H1 (cell line): ENCODE data around the gene G6PC3. TPM values are rescaled to one million over a fixed set of nuclear protein-coding genes. Genes with fewer than 3 reads are reported as not detected.

Source experiments
- CTCF ChIA-PET: fragments of 300-600 bp; sonication (Branson Sonifier 250); formaldehyde crosslinking; loops from one replicate; lab custom pipeline; 2021; ENCODE audit not compliant: partially characterized antibody; lab: Charles Lee
- POLR2A ChIA-PET: fragments of 300-600 bp; sonication (Branson Sonifier 250); formaldehyde crosslinking; loops from one replicate; lab custom pipeline; 2021; ENCODE audit warnings: inconsistent platforms; ENCODE audit not compliant: partially characterized antibody; lab: Charles Lee
- DNase-seq, 2 experiments: peaks; one replicate each; pipeline versions ENCODE4 v3.0.0 to v3.0.0-alpha.2; 2010 to 2022; ENCODE audit warnings: low spot score in 2 of 2, low read depth in 1 of 2, mixed read lengths in 1 of 2
- FAIRE-seq: peaks from 2 replicates; lab custom pipeline; 2011; peaks lifted over from hg19 to GRCh38; lab: Jason Lieb, UNC
- H2AFZ ChIP-seq: 2 replicates; pipeline ENCODE4 v1.8.1; 2012; ENCODE audit warnings: low read length, inconsistent platforms
- H2AK5ac ChIP-seq: 2 replicates; pipeline ENCODE4 v1.6.1; 2013; ENCODE audit warnings: low read depth, low read length
- H2BK120ac ChIP-seq: replicated peaks from 2 replicates; pipeline ENCODE3; 2013; ENCODE audit warnings: low read depth, low read length, inconsistent platforms
- H2BK12ac ChIP-seq: 2 replicates; pipeline ENCODE4 v1.6.1; 2013; ENCODE audit warnings: low read depth, low read length
- H2BK15ac ChIP-seq: 2 replicates; pipeline ENCODE4 v1.6.1; 2013; ENCODE audit warnings: low read length
- H2BK20ac ChIP-seq: 2 replicates; pipeline ENCODE4 v1.6.1; 2013; ENCODE audit warnings: low read length
- H2BK5ac ChIP-seq: 2 replicates; pipeline ENCODE4 v1.6.1; 2013; ENCODE audit warnings: low read depth, low read length
- H3K14ac ChIP-seq: 2 replicates; pipeline ENCODE4 v1.6.1; 2013; ENCODE audit warnings: inconsistent platforms; ENCODE audit not compliant: insufficient read length
- H3K18ac ChIP-seq: 2 replicates; pipeline ENCODE4 v1.6.1; 2013; ENCODE audit warnings: low read length; ENCODE audit errors: extremely low read depth
- H3K23ac ChIP-seq: 2 replicates; pipeline ENCODE4 v1.6.1; 2013; ENCODE audit warnings: inconsistent platforms; ENCODE audit not compliant: insufficient read length
- H3K23me2 ChIP-seq: 2 replicates; pipeline ENCODE4 v1.6.1; 2013; ENCODE audit warnings: low read depth, low read length
- H3K27ac ChIP-seq: 2 replicates; pipeline ENCODE4 v1.6.1; 2011; ENCODE audit warnings: low read depth, low read length, inconsistent platforms
- H3K27me3 ChIP-seq, 4 experiments: replicated peaks in 1 of 4; 1 replicate in 1 of 4; 2 replicates in 3 of 4; pipeline versions ENCODE4 v1.6.1 to v1.8.1; 2011 to 2013; ENCODE audit warnings: low read length in 3 of 4, mild to moderate bottlenecking in 3 of 4, inconsistent platforms in 2 of 4, mixed read lengths in 2 of 4, moderate library complexity in 1 of 4; ENCODE audit not compliant: control insufficient read depth in 3 of 4, insufficient read depth in 3 of 4; ENCODE audit errors: extremely low read depth in 1 of 4
- H3K36me3 ChIP-seq, 4 experiments: 2 replicates each; pipeline versions ENCODE4 v1.6.1 to v1.8.1; 2011 to 2013; ENCODE audit warnings: mild to moderate bottlenecking in 4 of 4, low read length in 3 of 4, moderate library complexity in 2 of 4, control low read depth in 1 of 4, inconsistent platforms in 1 of 4; ENCODE audit not compliant: insufficient read depth in 4 of 4, control insufficient read depth in 2 of 4
- H3K4ac ChIP-seq: replicated peaks from 2 replicates; pipeline ENCODE3; 2013; ENCODE audit warnings: low read length, low read depth, mixed read lengths, inconsistent platforms; ENCODE audit not compliant: insufficient read length
- H3K4me1 ChIP-seq, 4 experiments: replicated peaks in 1 of 4; 1 replicate in 1 of 4; 2 replicates in 3 of 4; pipeline versions ENCODE4 v1.6.1 to v1.8.1; 2011 to 2013; ENCODE audit warnings: low read length in 3 of 4, inconsistent platforms in 2 of 4, mixed read lengths in 1 of 4; ENCODE audit not compliant: insufficient read depth in 4 of 4, control insufficient read depth in 3 of 4
- H3K4me2 ChIP-seq, 2 experiments: 2 replicates each; pipeline versions ENCODE4 v1.6.1 to v1.8.1; 2011 to 2013; ENCODE audit warnings: low read depth in 2 of 2, low read length in 2 of 2, control low read depth in 1 of 2, inconsistent platforms in 1 of 2, mild to moderate bottlenecking in 1 of 2; ENCODE audit not compliant: insufficient read depth in 1 of 2
- H3K4me3 ChIP-seq, 4 experiments: fragments of 200-600, 300-600 bp in 1 of 4; sonication (generic), shearing (Covaris generic), sonication (Bioruptor Twin) in 1 of 4; 2 replicates each; pipeline versions ENCODE4 v1.5.1 to v1.8.1; 2011 to 2016; ENCODE audit warnings: low read length in 4 of 4, low read depth in 3 of 4, control low read depth in 2 of 4, inconsistent platforms in 2 of 4, mild to moderate bottlenecking in 2 of 4, mixed read lengths in 1 of 4, moderate library complexity in 1 of 4; ENCODE audit not compliant: insufficient read depth in 2 of 4; ENCODE audit errors: extremely low read depth in 1 of 4
- H3K56ac ChIP-seq: replicated peaks from 2 replicates; pipeline ENCODE3; 2013; ENCODE audit warnings: low read depth, mild to moderate bottlenecking, mixed read lengths, low read length, inconsistent platforms; ENCODE audit not compliant: insufficient read length
- H3K79me1 ChIP-seq: 2 replicates; pipeline ENCODE4 v1.6.1; 2013; ENCODE audit warnings: low read depth, low read length, control low read depth
- H3K79me2 ChIP-seq, 2 experiments: 2 replicates each; pipeline versions ENCODE4 v1.6.1 to v1.8.1; 2012 to 2013; ENCODE audit warnings: low read length in 2 of 2, mild to moderate bottlenecking in 2 of 2, inconsistent platforms in 1 of 2; ENCODE audit not compliant: insufficient read depth in 2 of 2, control insufficient read depth in 1 of 2
- H3K9ac ChIP-seq, 4 experiments: replicated peaks in 1 of 4; 1 replicate in 1 of 4; 2 replicates in 3 of 4; pipeline versions ENCODE4 v1.6.1 to v1.8.1; 2011 to 2013; ENCODE audit warnings: low read depth in 3 of 4, low read length in 3 of 4, control low read depth in 2 of 4, mild to moderate bottlenecking in 2 of 4, moderate library complexity in 2 of 4, inconsistent platforms in 1 of 4; ENCODE audit errors: extremely low read depth in 1 of 4
- H3K9me3 ChIP-seq, 2 experiments: 2 replicates each; pipeline versions ENCODE4 v1.6.1 to v1.8.1; 2012 to 2013; ENCODE audit warnings: mild to moderate bottlenecking in 2 of 2, moderate library complexity in 2 of 2, control low read depth in 1 of 2, inconsistent platforms in 1 of 2, low read depth in 1 of 2, low read length in 1 of 2, mixed read lengths in 1 of 2; ENCODE audit not compliant: insufficient read depth in 2 of 2
- H4K20me1 ChIP-seq, 2 experiments: replicated peaks in 1 of 2; 2 replicates each; pipeline versions ENCODE3 to v1.8.1; 2011 to 2013; ENCODE audit warnings: inconsistent platforms in 2 of 2, low read length in 2 of 2, mild to moderate bottlenecking in 1 of 2; ENCODE audit not compliant: insufficient read depth in 2 of 2, control insufficient read depth in 1 of 2
- H4K5ac ChIP-seq: 2 replicates; pipeline ENCODE4 v1.6.1; 2013; ENCODE audit warnings: low read length, low read depth, mixed read lengths, inconsistent platforms; ENCODE audit not compliant: insufficient read length
- H4K8ac ChIP-seq: 2 replicates; pipeline ENCODE4 v1.8.0; 2013; ENCODE audit warnings: mild to moderate bottlenecking, moderate library complexity, low read length, inconsistent platforms; ENCODE audit not compliant: insufficient read depth; ENCODE audit errors: extremely low read depth
- H4K91ac ChIP-seq: replicated peaks from 2 replicates; pipeline ENCODE3; 2013; ENCODE audit warnings: low read length, mixed read lengths, inconsistent platforms; ENCODE audit not compliant: insufficient read length
- CBX8 ChIP-seq: fragments of 300-800, 300-1000 bp; sonication (generic); IDR thresholded peaks from 2 replicates; pipeline ENCODE4 v1.7.1; 2016; ENCODE audit warnings: low read depth, low read length, borderline replicate concordance
- GTF2F1 ChIP-seq: IDR thresholded peaks from 2 replicates; pipeline ENCODE4 v1.6.1; 2012; ENCODE audit warnings: low read depth, low read length, improper control_type of control experiment, borderline replicate concordance
- HDAC2 ChIP-seq, 2 experiments: fragments of 300-600 bp in 1 of 2; sonication (generic) in 1 of 2; IDR thresholded peaks; 2 replicates each; pipeline ENCODE4 v1.6.1; 2011 to 2012; ENCODE audit warnings: low read depth in 2 of 2, low read length in 2 of 2, mild to moderate bottlenecking in 2 of 2, moderate library complexity in 2 of 2, borderline replicate concordance in 1 of 2, inconsistent platforms in 1 of 2
- RAD21 ChIP-seq, 2 experiments: IDR thresholded peaks in 1 of 2; conservative IDR thresholded peaks in 1 of 2; 2 replicates each; pipeline ENCODE4 v1.6.1; 2011; ENCODE audit warnings: low read depth in 2 of 2, low read length in 2 of 2, improper control_type of control experiment in 1 of 2, inconsistent platforms in 1 of 2, mild to moderate bottlenecking in 1 of 2, moderate library complexity in 1 of 2
- RFX5 ChIP-seq: IDR thresholded peaks from 2 replicates; pipeline ENCODE4 v1.6.1; 2011; ENCODE audit warnings: low read depth, low read length, improper control_type of control experiment, borderline replicate concordance
- RNF2 ChIP-seq: fragments of 200-900, 300-1000 bp; sonication (generic); IDR thresholded peaks from 2 replicates; pipeline ENCODE4 v1.7.1; 2016; ENCODE audit warnings: borderline replicate concordance, low read depth, mild to moderate bottlenecking, antibody characterized with exemption, low read length; ENCODE audit not compliant: poor library complexity, severe bottlenecking; ENCODE audit errors: missing control alignments
- SIRT6 ChIP-seq: IDR thresholded peaks from one replicate; pipeline ENCODE4 v1.7.1; 2012; ENCODE audit warnings: low read length, inconsistent platforms
- TBP ChIP-seq: IDR thresholded peaks from 2 replicates; pipeline ENCODE4 v1.6.1; 2011; ENCODE audit warnings: low read depth, low read length, improper control_type of control experiment
- YY1 ChIP-seq: IDR thresholded peaks from 2 replicates; pipeline ENCODE4 v1.6.1; 2011; ENCODE audit warnings: low read depth, mild to moderate bottlenecking, low read length
- WGBS, 2 experiments: shearing (Covaris generic) in 1 of 2; methylation state at CpG; one replicate each; pipeline versions ENCODE4 v1.1.6 to v1.1.7; 2013 to 2015; ENCODE audit warnings: low lambda C conversion rate in 2 of 2, mixed read lengths in 2 of 2, inconsistent platforms in 1 of 2, low coverage in 1 of 2, missing lambda C conversion rate in 1 of 2; ENCODE audit not compliant: insufficient replicate concordance in 2 of 2, insufficient coverage in 1 of 2, insufficient read length in 1 of 2; ENCODE audit errors: extremely low coverage in 1 of 2, missing lambda C conversion rate in 1 of 2; 5-methylcytosine and 5-hydroxymethylcytosine counted together
- polyA plus RNA-seq, 7 experiments: library from polyadenylated mRNA; depleted of rRNA in 3 of 7; stranded (reverse) in 5 of 7; unstranded in 2 of 7; fragments of >200 nt in 5 of 7; fragments of 200-250 nt in 2 of 7; gene quantifications; 1 replicate in 5 of 7; 2 replicates in 1 of 7; 4 replicates in 1 of 7; pipeline versions ENCODE4 v1.2.1 to v1.2.3, GENCODE V29; 2011 to 2013; ENCODE audit warnings: missing spikeins in 2 of 7, mixed read lengths in 2 of 7
- total RNA-seq: library from RNA; stranded (reverse); fragmentation: NEBNext Ultra II Directional; extraction: Animal tissue kit (Norgen Biotek cat#: 25700); gene quantifications from 2 replicates; pipeline ENCODE4 v1.2.1, GENCODE V29; 2021
- TF ChIP-seq, protein P1 (sequence below): IDR thresholded peaks from 2 replicates; pipeline ENCODE4 v1.6.1; 2011; ENCODE audit warnings: low read depth, mild to moderate bottlenecking, low read length; ENCODE audit not compliant: insufficient read depth
- TF ChIP-seq, protein P2 (sequence below): IDR thresholded peaks from 2 replicates; pipeline ENCODE4 v1.6.1; 2012; ENCODE audit warnings: inconsistent platforms

Gene G6PC3
- total and polyA plus RNA-seq, 2 of the 8 experiments (the other 6 are each of a cell fraction or from before 2014, with no cell fraction given) = 104 to 343 TPM

DNA sequence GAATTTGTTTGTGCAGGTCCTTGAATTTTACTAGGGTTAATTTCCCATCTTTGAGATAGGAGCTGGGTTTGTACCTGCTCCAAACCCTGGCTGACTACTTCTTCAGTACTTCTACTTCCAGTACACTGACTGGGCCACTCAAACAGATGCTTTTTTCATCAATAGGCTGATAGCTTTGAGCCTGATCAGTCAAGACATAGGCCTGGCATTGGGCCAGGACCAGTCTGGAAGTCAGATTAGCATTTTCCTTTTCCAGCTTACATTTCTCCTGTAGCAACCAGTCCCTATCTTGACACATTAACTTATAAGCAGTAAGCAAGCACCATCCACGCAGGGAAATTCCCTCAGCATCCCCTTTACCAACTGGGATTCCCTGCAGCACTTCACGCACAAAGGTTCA, 48.3 kb upstream of the G6PC3 start:
- Histone ChIP-seq H2AFZ (no peak overlapping the region), H3K27ac (no peak overlapping the region), H3K18ac (no peak overlapping the region), H4K8ac (no peak overlapping the region), H2BK15ac (no peak overlapping the region), H3K4me1 (no peaks in the 10 kb centered on the region), H4K20me1 (peaks cover 0 to 2% of the 10 kb centered on the region in 2 experiments), H3K9ac (no peak overlapping the region), H3K9me3 (no peaks in the 10 kb centered on the region), H3K4ac (no peak overlapping the region), H2BK120ac (no peak overlapping the region), H3K56ac (no peak overlapping the region), H3K79me2 (no peaks in the 10 kb centered on the region), H2BK12ac (no peak overlapping the region), H3K79me1 (no peaks in the 10 kb centered on the region), H2BK5ac (no peak overlapping the region), H3K23me2 (no peaks in the 10 kb centered on the region), H2AK5ac (no peak overlapping the region), H2BK20ac (no peak overlapping the region), H3K23ac (no peak overlapping the region), H3K27me3 (no peaks in the 10 kb centered on the region), H4K91ac (no peak overlapping the region), H3K14ac (no peak overlapping the region), H3K4me2 (no peak overlapping the region), H4K5ac (no peak overlapping the region), H3K4me3 (no peak overlapping the region), H3K36me3 (no peaks in the 10 kb centered on the region; a peak in 3 of 8 replicates)
- no peak for FAIRE-seq
- ChIA-PET CTCF (interaction anchor here (0.5 to 13.3 kb wide), 7 partner anchors 10 to 81 kb away, joined by 3 to 108 read pairs (median 4); no protein-coding TSS in a partner anchor), POLR2A (interaction anchor here (1.0 to 1.7 kb wide), 5 partner anchors 10 to 86 kb away, joined by 3 to 6 read pairs (median 3); no protein-coding TSS in a partner anchor)
- no peak for DNase-seq
- WGBS, 2 experiments = 94% methylated on average over 2 of the region's 2 CpGs; no CpG with 5 or more reads in 1 of the 2 experiments
- TF ChIP-seq, protein P1, sequence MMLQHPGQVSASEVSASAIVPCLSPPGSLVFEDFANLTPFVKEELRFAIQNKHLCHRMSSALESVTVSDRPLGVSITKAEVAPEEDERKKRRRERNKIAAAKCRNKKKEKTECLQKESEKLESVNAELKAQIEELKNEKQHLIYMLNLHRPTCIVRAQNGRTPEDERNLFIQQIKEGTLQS = no peak
- TF ChIP-seq HDAC2 (IDR thresholded peaks at IDR 0.05; ENCODE audit: borderline replicate concordance in 1 of 2, low read depth in 2 of 2, low read length in 2 of 2) = no peak
- no peak for TF ChIP-seq TBP
- TF ChIP-seq GTF2F1 = no peak
- TF ChIP-seq YY1 = no peak
- TF ChIP-seq RAD21 (IDR thresholded peaks at IDR 0.05 in 1 of 2, conservative IDR thresholded peaks at IDR 0.05 in 1 of 2; ENCODE audit: low read depth in 2 of 2, low read length in 2 of 2) = no peak
- TF ChIP-seq CBX8 = no peak
- TF ChIP-seq RFX5 = no peak
- TF ChIP-seq SIRT6 = no peak
- TF ChIP-seq RNF2 = no peak
- TF ChIP-seq, protein P2, sequence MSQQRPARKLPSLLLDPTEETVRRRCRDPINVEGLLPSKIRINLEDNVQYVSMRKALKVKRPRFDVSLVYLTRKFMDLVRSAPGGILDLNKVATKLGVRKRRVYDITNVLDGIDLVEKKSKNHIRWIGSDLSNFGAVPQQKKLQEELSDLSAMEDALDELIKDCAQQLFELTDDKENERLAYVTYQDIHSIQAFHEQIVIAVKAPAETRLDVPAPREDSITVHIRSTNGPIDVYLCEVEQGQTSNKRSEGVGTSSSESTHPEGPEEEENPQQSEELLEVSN = no peak
